ENCODE results near the gene ASXL2. TPM values are rescaled to one million over a fixed set of nuclear protein-coding genes. Genes with fewer than 3 reads are reported as not detected.

Gene ASXL2
- total RNA-seq, 2 donors from 2014 or later: 6.6 to 8.3 TPM

GRCh38 chr2:25724756-25725155 is 153.5 kb downstream of the ASXL2 start:
- DNase-seq: no peak
- Histone ChIP-seq H3K9me3 (no peaks in the 10 kb centered on the region), H3K36me3 (replicated peaks in 1 of 2; ENCODE audit: insufficient read depth in 1 of 2, low read depth in 2 of 2) (no peaks in the 10 kb centered on the region), H3K27me3 (no peaks in the 10 kb centered on the region), H3K4me1 (peaks cover 7% of the 10 kb centered on the region), H3K27ac (no peak overlapping the region), H3K4me3 (no peak overlapping the region)
- TF ChIP-seq CTCF (IDR thresholded peaks at IDR 0.05) (no peak), POLR2A (IDR thresholded peaks at IDR 0.05) (no peak)
- ATAC-seq: no peak
- intact Hi-C loops (cut with DNase I): no loop called here
- 82 to 93% methylated on average over 6 of the region's 6 CpGs for WGBS, 2 donors

GRCh38 chr2:25722224-25722623 is 156.1 kb downstream of the ASXL2 start:
- ATAC-seq (no peak), DNase-seq (no peak)
- H3K4me1 ChIP-seq: peaks cover 7% of the 10 kb centered on the region
- intact Hi-C loops (cut with DNase I): no loop called here
- no peaks in the 10 kb centered on the region for H3K36me3 ChIP-seq (replicated peaks in 1 of 2; ENCODE audit: insufficient read depth in 1 of 2, low read depth in 2 of 2)
- no peak overlapping the region for H3K4me3 ChIP-seq
- H3K27ac ChIP-seq: no peak overlapping the region
- TF ChIP-seq POLR2A (IDR thresholded peaks at IDR 0.05): no peak
- TF ChIP-seq CTCF (IDR thresholded peaks at IDR 0.05): no peak
- 87% methylated on average over 3 of the region's 3 CpGs for WGBS, 2 donors
- H3K9me3 ChIP-seq: no peaks in the 10 kb centered on the region
- no peaks in the 10 kb centered on the region for H3K27me3 ChIP-seq

- H3K27ac ChIP-seq: no peak overlapping the region
- no peaks in the 10 kb centered on the region for H3K9me3 ChIP-seq
- H3K36me3 ChIP-seq (replicated peaks in 1 of 2; ENCODE audit: insufficient read depth in 1 of 2, low read depth in 2 of 2): no peaks in the 10 kb centered on the region
- DNase-seq (no peak), ATAC-seq (no peak)
- no peaks in the 10 kb centered on the region for H3K27me3 ChIP-seq
- H3K4me3 ChIP-seq: no peak overlapping the region
- H3K4me1 ChIP-seq: peaks cover 7% of the 10 kb centered on the region
- intact Hi-C loops (cut with DNase I): no loop called here
- TF ChIP-seq POLR2A (IDR thresholded peaks at IDR 0.05) (no peak), CTCF (IDR thresholded peaks at IDR 0.05) (no peak)
- 85 to 91% methylated on average over 1 of the region's 1 CpG for WGBS, 2 donors
Observed at GRCh38 chr2:25720575-25720974, 157.7 kb downstream of the ASXL2 start.

GRCh38 chr2:25714740-25715139 is 163.5 kb downstream of the ASXL2 start:
- no peaks in the 10 kb centered on the region for H3K36me3 ChIP-seq (replicated peaks in 1 of 2; ENCODE audit: insufficient read depth in 1 of 2, low read depth in 2 of 2)
- TF ChIP-seq CTCF (IDR thresholded peaks at IDR 0.05): no peak
- no peak for TF ChIP-seq POLR2A (IDR thresholded peaks at IDR 0.05)
- no peaks in the 10 kb centered on the region for H3K9me3 ChIP-seq
- H3K27me3 ChIP-seq: no peaks in the 10 kb centered on the region
- WGBS, 2 donors: 84 to 94% methylated on average over 1 of the region's 1 CpG
- no peak overlapping the region for H3K27ac ChIP-seq
- ATAC-seq (no peak), DNase-seq (no peak)
- no peaks in the 10 kb centered on the region for H3K4me1 ChIP-seq
- H3K4me3 ChIP-seq: no peak overlapping the region
- intact Hi-C loops (cut with DNase I): no loop called here

- DNase-seq (no peak), ATAC-seq (no peak)
- no peaks in the 10 kb centered on the region for H3K36me3 ChIP-seq (replicated peaks in 1 of 2; ENCODE audit: insufficient read depth in 1 of 2, low read depth in 2 of 2)
- TF ChIP-seq CTCF (IDR thresholded peaks at IDR 0.05) (no peak), POLR2A (IDR thresholded peaks at IDR 0.05) (no peak)
- no peak overlapping the region for H3K27ac ChIP-seq
- intact Hi-C loops (cut with DNase I): no loop called here
- no peaks in the 10 kb centered on the region for H3K4me1 ChIP-seq
- no peak overlapping the region for H3K4me3 ChIP-seq
- no peaks in the 10 kb centered on the region for H3K9me3 ChIP-seq
- H3K27me3 ChIP-seq: no peaks in the 10 kb centered on the region
- WGBS, 2 donors: 74 to 79% methylated on average over 5 of the region's 5 CpGs
Observed at GRCh38 chr2:25712455-25712854, 165.8 kb downstream of the ASXL2 start.

All from body of pancreas (tissue), 4 donors.